IMR-90 (cell line): ENCODE results near the gene RASSF5.

Source experiments
- POLR2A ChIP-seq: IDR thresholded peaks from 2 replicates; pipeline ENCODE4 v1.6.1; 2012; ENCODE audit warnings: mild to moderate bottlenecking, low read depth, low read length
- TF ChIP-seq, protein P1 (sequence below): fragments of 150-350 bp; IDR thresholded peaks from 2 replicates; pipeline ENCODE4 v1.6.1; 2017; ENCODE audit warnings: mild to moderate bottlenecking, antibody characterized with exemption, low read length, low read depth

DNA sequence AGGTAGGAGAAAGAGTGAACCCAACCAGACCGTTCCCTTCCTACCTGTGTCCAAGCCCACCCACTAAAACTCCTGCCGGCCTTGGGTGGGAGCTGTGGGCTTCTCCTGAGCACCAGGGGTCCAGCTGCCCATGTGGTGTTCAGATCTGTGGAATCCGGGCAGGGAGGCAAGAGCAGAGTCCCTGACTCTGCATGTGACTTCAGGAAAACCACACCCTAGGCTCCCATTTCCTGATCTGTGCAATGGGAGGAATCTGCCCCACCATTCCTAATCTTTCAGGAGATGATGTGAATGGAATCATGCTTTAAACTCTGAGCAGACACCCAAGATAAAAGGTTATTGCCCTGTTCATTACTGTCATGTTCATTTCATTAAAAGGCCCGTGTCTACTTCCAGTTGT is 77.4 kb downstream of the RASSF5 start:
- TF ChIP-seq POLR2A = no peak
- TF ChIP-seq, protein P1, sequence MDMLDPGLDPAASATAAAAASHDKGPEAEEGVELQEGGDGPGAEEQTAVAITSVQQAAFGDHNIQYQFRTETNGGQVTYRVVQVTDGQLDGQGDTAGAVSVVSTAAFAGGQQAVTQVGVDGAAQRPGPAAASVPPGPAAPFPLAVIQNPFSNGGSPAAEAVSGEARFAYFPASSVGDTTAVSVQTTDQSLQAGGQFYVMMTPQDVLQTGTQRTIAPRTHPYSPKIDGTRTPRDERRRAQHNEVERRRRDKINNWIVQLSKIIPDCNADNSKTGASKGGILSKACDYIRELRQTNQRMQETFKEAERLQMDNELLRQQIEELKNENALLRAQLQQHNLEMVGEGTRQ = no peak
